ENCODE results near the gene MTREX.

MTREX gene

DNA sequence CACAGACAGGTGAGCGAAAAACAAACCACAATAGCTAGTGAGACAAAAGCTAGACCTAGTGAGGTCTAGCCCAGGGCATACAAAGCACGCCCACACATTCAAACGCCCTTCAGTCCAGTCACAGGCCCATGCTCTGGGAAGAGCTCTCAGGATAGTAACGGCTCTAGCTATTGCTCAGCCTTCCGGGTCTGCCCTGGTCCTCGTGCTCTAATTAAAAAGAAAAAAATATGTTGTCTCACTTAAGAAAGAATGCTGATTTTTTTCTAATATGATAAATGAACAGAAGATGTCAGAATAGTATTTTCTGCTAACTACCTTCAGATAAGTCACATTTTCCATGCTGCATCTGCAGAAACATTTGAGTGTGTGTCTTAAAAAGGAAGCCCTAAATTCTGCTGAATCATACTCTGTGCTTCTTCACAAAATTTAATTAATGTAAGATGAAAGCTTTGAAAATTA is 132.4 kb downstream of the MTREX start:
- peak overlapping the region; percentile 30 for H3K27ac ChIP-seq
- TF ChIP-seq CTCF (conservative IDR thresholded peaks at IDR 0.05) (no peak), ZFX (IDR thresholded peaks at IDR 0.05) (no peak)

GRCh38 chr5:55441107-55441771 is 133.4 kb downstream of the MTREX start:
- H3K27ac ChIP-seq = peak overlapping the region; percentile 9; the same call in 1 of the 2 replicates
- TF ChIP-seq ZFX (IDR thresholded peaks at IDR 0.05) (no peak), CTCF (conservative IDR thresholded peaks at IDR 0.05) (no peak)

- H3K27ac ChIP-seq = no peak overlapping the region
- no peak for TF ChIP-seq CTCF (conservative IDR thresholded peaks at IDR 0.05)
- TF ChIP-seq ZFX (IDR thresholded peaks at IDR 0.05) = no peak
These were observed 134.2 kb downstream of the MTREX start for GRCh38 chr5:55441954-55442353.

DNA sequence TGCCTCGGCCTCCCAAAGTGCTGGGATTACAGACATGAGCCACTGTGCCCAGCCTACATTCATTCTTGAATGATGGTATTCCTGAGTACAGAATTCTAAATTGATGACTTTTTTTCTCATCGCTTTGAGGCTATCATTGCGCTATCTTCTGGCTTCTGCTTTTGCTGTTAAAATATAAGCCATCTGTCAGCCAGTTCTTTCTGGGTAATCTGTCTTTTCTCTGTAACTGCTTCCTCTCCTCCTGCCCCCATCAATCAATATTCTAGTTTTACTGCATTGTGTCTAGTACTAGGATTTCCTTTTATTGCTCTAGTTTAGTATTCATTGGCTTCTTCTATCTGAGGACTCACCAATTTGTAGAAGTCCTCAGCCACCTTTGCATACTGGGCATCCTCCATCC is 138.0 kb downstream of the MTREX start:
- H3K27ac ChIP-seq = no peak overlapping the region
- TF ChIP-seq ZFX (IDR thresholded peaks at IDR 0.05) = no peak
- TF ChIP-seq CTCF (conservative IDR thresholded peaks at IDR 0.05) = no peak

- no peak for TF ChIP-seq ZFX (IDR thresholded peaks at IDR 0.05)
- no peak for TF ChIP-seq CTCF (conservative IDR thresholded peaks at IDR 0.05)
- H3K27ac ChIP-seq = no peak overlapping the region
These were observed 139.0 kb downstream of the MTREX start for GRCh38 chr5:55446640-55447351.

DNA sequence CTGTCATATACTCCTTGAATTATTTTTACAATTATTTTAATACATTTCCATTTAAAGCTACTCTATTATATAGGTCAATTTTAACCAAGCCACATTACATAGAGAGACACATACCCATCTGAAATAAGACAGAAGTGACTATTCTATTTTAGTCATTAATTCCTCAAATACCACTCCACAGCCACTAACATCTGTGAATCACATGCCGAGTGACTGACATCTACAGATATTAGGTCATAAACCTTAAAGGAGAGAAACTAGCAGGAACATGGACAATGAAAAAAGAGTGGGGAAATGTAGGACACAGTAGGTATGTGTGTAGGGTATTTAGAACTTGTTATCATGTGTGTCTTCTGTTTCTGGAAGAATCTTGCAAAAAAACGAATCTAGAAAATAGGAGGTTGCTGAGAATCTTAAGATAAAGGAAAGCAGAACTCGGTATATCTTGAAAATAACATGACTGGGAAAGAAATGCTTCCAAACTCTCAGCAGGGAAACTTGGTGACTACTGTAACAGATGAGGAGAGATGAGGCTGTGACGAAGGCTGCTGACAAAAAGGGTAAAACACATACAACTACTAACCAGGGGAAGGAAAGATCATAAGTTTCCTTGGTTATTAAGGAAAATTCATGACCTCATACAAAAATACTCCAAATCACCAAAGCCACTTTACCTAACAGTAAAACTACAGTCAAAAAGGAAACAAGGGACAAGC is 142.4 kb downstream of the MTREX start:
- no peak for TF ChIP-seq ZFX (IDR thresholded peaks at IDR 0.05)
- no peak for TF ChIP-seq CTCF (conservative IDR thresholded peaks at IDR 0.05)
- peak overlapping the region; percentile 10; the same call in 1 of the 2 replicates for H3K27ac ChIP-seq

DNA sequence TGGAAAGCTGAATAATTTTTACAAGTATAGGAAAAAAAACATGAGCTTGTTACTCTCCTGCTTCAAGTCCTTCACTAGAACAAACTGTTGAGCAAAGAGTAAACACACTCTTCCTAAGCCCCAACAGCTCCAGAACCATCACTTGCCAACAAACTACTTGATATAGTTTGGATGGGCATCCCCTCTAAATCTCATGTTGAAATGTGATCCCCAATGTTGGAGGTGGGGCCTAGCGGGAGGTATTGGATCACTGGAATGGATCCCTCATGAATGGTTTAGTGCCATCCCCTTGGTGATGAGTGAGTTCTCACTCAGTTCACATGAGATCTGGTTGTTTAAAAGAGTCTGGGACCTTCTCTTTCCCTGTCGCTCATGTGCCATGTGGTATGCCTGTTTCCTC is 144.2 kb downstream of the MTREX start:
- H3K27ac ChIP-seq = no peak overlapping the region; the same call in 1 of the 2 replicates
- TF ChIP-seq ZFX (IDR thresholded peaks at IDR 0.05) (no peak), CTCF (conservative IDR thresholded peaks at IDR 0.05) (no peak)

All from C4-2B (cell line).